ENCODE data around the gene FOXO3.

DNA sequence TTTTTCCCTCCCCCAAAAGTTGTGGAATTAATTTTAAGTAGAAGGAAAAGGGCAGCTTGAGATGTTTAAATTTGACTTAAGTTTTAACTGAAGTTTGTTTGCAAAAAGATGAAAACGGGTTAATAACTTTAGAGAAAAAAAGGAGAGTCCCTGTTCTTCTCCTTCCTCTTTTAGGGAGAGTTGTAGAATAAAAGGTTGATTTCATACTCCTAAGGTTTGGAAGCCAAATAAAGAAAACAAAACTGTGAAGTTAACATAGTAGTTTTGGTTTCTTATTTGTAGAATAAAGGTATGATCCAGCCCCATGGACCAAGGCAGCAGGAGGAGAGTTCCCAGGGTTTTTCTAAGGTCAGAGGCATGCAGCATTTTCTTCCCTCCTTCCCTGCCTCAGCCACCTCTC lies 33.4 kb downstream of the FOXO3 start:
- TF ChIP-seq EZH2 (IDR thresholded peaks at IDR 0.05; ENCODE audit: low read length) = no peak
- TF ChIP-seq, protein P1, sequence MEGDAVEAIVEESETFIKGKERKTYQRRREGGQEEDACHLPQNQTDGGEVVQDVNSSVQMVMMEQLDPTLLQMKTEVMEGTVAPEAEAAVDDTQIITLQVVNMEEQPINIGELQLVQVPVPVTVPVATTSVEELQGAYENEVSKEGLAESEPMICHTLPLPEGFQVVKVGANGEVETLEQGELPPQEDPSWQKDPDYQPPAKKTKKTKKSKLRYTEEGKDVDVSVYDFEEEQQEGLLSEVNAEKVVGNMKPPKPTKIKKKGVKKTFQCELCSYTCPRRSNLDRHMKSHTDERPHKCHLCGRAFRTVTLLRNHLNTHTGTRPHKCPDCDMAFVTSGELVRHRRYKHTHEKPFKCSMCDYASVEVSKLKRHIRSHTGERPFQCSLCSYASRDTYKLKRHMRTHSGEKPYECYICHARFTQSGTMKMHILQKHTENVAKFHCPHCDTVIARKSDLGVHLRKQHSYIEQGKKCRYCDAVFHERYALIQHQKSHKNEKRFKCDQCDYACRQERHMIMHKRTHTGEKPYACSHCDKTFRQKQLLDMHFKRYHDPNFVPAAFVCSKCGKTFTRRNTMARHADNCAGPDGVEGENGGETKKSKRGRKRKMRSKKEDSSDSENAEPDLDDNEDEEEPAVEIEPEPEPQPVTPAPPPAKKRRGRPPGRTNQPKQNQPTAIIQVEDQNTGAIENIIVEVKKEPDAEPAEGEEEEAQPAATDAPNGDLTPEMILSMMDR (optimal IDR thresholded peaks at IDR 0.05 in 1 of 3, IDR thresholded peaks at IDR 0.05 in 1 of 3, conservative IDR thresholded peaks at IDR 0.05 in 1 of 3; ENCODE audit: extremely low read depth in 1 of 3, insufficient read depth in 2 of 3, low read length in 3 of 3) = no peak
